Endothelial cell of umbilical vein (primary cell): ENCODE results near the gene RAB2B.

ENCODE experiments used
- CTCF ChIP-seq, 2 donors: IDR thresholded peaks; 1 replicate in 1 of 2; 2 replicates in 1 of 2; pipeline ENCODE4 v1.5.1; 2011; ENCODE audit warnings: low read length in 2 of 2, mild to moderate bottlenecking in 2 of 2, moderate library complexity in 2 of 2, control low read depth in 1 of 2, inconsistent platforms in 1 of 2, low read depth in 1 of 2; ENCODE audit not compliant: insufficient read depth in 1 of 2; ENCODE audit errors: extremely low read depth in 1 of 2
- EZH2 ChIP-seq: IDR thresholded peaks from 2 replicates; pipeline ENCODE4 v1.6.1; 2012; ENCODE audit warnings: borderline replicate concordance, low read depth, mild to moderate bottlenecking, moderate library complexity, low read length, inconsistent platforms; ENCODE audit not compliant: severe bottlenecking
- FOS ChIP-seq: IDR thresholded peaks from 2 replicates; pipeline ENCODE4 v1.6.1; 2011; ENCODE audit warnings: mild to moderate bottlenecking, low read length, moderate library complexity, borderline replicate concordance; ENCODE audit not compliant: insufficient read depth
- GATA2 ChIP-seq: IDR thresholded peaks from 2 replicates; pipeline ENCODE4 v1.7.0; 2011; ENCODE audit warnings: low read depth, mild to moderate bottlenecking, moderate library complexity, mixed read lengths, low read length; ENCODE audit not compliant: insufficient read length, insufficient read depth
- JUN ChIP-seq: IDR thresholded peaks from 2 replicates; pipeline ENCODE4 v1.6.1; 2011; ENCODE audit warnings: borderline replicate concordance, low read depth; ENCODE audit not compliant: insufficient read length, insufficient read depth
- MAX ChIP-seq: IDR thresholded peaks from 2 replicates; pipeline ENCODE4 v1.6.1; 2011; ENCODE audit not compliant: insufficient read depth, insufficient read length
- MYC ChIP-seq: IDR thresholded peaks from one replicate; pipeline ENCODE4 v1.6.1; 2011; ENCODE audit warnings: mild to moderate bottlenecking, low read depth, low read length
- POLR2A ChIP-seq: IDR thresholded peaks from 2 replicates; pipeline ENCODE4 v1.6.1; 2012; ENCODE audit warnings: low read depth, mild to moderate bottlenecking, control low read depth, low read length
- POLR2AphosphoS5 ChIP-seq: IDR thresholded peaks from 2 replicates; pipeline ENCODE4 v1.6.1; 2012; ENCODE audit warnings: low read depth, mild to moderate bottlenecking, control low read depth, low read length, moderate library complexity; ENCODE audit not compliant: insufficient read depth

- TF ChIP-seq POLR2AphosphoS5 (no peak), CTCF (IDR thresholded peaks at IDR 0.05; ENCODE audit: extremely low read depth in 1 of 2, insufficient read depth in 1 of 2, low read depth in 1 of 2, low read length in 2 of 2) (no peak), EZH2 (no peak), POLR2A (no peak), GATA2 (no peak), MYC (no peak), FOS (no peak), JUN (no peak), MAX (no peak)
Observed at GRCh38 chr14:21419528-21419927, 57.2 kb downstream of the RAB2B start.
